ENCODE measurements around the gene PDGFRB.

DNA sequence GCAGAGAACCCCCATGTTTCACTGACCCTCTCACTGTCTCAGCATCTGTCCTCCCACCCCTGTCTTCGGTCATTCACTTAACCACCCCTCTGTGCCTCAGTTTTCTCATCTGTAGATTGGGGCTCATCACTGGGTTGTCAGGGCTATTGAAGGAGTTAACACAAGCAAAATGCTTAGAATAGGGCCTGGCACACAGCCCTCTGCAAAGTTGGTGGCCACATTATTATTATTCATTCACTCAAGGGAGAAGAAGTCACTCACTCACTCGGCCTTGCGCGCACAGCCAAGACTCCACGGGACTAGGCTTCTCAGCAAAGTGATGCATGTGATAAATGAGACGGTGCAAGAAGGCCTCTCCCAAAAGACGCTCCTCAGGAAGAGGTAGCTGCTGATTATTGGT lies 8.0 kb downstream of the PDGFRB start:
- TF ChIP-seq, protein P1, sequence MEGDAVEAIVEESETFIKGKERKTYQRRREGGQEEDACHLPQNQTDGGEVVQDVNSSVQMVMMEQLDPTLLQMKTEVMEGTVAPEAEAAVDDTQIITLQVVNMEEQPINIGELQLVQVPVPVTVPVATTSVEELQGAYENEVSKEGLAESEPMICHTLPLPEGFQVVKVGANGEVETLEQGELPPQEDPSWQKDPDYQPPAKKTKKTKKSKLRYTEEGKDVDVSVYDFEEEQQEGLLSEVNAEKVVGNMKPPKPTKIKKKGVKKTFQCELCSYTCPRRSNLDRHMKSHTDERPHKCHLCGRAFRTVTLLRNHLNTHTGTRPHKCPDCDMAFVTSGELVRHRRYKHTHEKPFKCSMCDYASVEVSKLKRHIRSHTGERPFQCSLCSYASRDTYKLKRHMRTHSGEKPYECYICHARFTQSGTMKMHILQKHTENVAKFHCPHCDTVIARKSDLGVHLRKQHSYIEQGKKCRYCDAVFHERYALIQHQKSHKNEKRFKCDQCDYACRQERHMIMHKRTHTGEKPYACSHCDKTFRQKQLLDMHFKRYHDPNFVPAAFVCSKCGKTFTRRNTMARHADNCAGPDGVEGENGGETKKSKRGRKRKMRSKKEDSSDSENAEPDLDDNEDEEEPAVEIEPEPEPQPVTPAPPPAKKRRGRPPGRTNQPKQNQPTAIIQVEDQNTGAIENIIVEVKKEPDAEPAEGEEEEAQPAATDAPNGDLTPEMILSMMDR (IDR thresholded peaks at IDR 0.05; ENCODE audit: low read depth, low read length): no peak
- no peak for TF ChIP-seq EZH2phosphoT487 (IDR thresholded peaks at IDR 0.05; ENCODE audit: low read depth)
